Glutamatergic neuron (in vitro differentiated cells): ENCODE results near the gene SLC26A5. TPM values are rescaled to one million over a fixed set of nuclear protein-coding genes. Genes with fewer than 3 reads are reported as not detected.
"Not testable (repeated sequence)": the region's sequence is repeated elsewhere in the genome, so short reads cannot be mapped to it uniquely, and the experiment has no call there.

Source experiments
- DNase-seq: peaks from one replicate; pipeline ENCODE4 v3.0.0; 2022
- H3K27ac Mint-ChIP-seq: one replicate; pipeline ENCODE4 v1.8.0; 2020; ENCODE audit warnings: mild to moderate bottlenecking, mixed read lengths, inconsistent platforms; ENCODE audit not compliant: unreplicated experiment
- H3K27me3 Mint-ChIP-seq: one replicate; pipeline ENCODE4 v1.8.0; 2020; ENCODE audit warnings: mild to moderate bottlenecking, moderate library complexity, mixed read lengths, inconsistent platforms; ENCODE audit not compliant: unreplicated experiment
- H3K36me3 Mint-ChIP-seq: one replicate; pipeline ENCODE4 v1.8.0; 2020; ENCODE audit warnings: mild to moderate bottlenecking, mixed read lengths, inconsistent platforms; ENCODE audit not compliant: unreplicated experiment
- H3K4me1 Mint-ChIP-seq: one replicate; pipeline ENCODE4 v1.8.0; 2020; ENCODE audit warnings: mild to moderate bottlenecking, low read depth, mixed read lengths, inconsistent platforms; ENCODE audit not compliant: unreplicated experiment
- H3K4me3 Mint-ChIP-seq: one replicate; pipeline ENCODE4 v1.8.0; 2020; ENCODE audit warnings: mild to moderate bottlenecking, mixed read lengths, inconsistent platforms; ENCODE audit not compliant: unreplicated experiment
- H3K9me3 Mint-ChIP-seq: one replicate; pipeline ENCODE4 v1.8.0; 2020; ENCODE audit warnings: mild to moderate bottlenecking, moderate library complexity, mixed read lengths, inconsistent platforms; ENCODE audit not compliant: unreplicated experiment
- total RNA-seq: library from RNA; stranded (reverse); fragmentation: NEBNext Ultra II Directional; extraction: Animal tissue kit (Norgen Biotek cat#: 25700); gene quantifications from one replicate; pipeline ENCODE4 v1.2.1, GENCODE V29; 2021; ENCODE audit not compliant: unreplicated experiment
- TF ChIP-seq, protein P1 (sequence below): fragments of 200-600 bp; sonication (generic); IDR thresholded peaks from one replicate; pipeline ENCODE4 v1.5.0; 2021; ENCODE audit not compliant: partially characterized antibody, unreplicated experiment

SLC26A5 gene
- total RNA-seq, 1 donor from 2014 or later, result not detected

DNA sequence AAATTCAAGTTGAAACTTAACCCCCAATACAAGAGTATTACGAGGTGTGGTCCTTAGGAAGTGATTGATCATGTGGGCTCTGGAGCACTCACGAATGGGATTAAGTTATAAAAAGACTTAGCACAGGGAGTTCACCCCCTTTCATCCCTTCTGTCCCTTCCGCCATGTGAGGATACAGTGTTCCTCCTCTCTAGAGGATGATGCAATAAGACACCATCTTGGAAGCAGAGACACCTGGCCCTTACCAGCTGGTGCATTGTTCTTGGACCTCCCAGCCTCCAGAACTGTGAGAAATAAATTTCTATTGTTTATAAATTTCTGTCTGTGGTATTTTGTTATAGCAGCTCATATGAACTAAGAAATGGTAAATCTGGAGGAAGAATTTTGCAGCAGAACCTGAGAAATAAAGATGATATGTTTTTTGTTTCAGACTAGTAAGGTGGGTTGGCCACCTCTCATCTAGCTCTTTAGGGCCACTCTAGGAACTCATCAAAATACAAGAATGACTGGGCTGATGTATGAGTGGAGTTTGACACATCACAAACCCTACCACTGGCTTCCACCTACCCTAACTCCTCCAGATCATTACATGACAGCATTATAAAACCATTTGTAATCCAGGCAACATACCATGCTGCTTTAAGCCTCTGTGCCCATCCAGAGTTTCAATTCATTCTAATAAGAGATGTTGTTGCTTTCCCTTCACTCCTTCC, 22.4 kb downstream of the SLC26A5 start:
- no peak overlapping the region for H3K4me3 Mint-ChIP-seq
- H3K36me3 Mint-ChIP-seq, result no peaks in the 10 kb centered on the region
- H3K9me3 Mint-ChIP-seq, result no peaks in the 10 kb centered on the region
- TF ChIP-seq, protein P1, sequence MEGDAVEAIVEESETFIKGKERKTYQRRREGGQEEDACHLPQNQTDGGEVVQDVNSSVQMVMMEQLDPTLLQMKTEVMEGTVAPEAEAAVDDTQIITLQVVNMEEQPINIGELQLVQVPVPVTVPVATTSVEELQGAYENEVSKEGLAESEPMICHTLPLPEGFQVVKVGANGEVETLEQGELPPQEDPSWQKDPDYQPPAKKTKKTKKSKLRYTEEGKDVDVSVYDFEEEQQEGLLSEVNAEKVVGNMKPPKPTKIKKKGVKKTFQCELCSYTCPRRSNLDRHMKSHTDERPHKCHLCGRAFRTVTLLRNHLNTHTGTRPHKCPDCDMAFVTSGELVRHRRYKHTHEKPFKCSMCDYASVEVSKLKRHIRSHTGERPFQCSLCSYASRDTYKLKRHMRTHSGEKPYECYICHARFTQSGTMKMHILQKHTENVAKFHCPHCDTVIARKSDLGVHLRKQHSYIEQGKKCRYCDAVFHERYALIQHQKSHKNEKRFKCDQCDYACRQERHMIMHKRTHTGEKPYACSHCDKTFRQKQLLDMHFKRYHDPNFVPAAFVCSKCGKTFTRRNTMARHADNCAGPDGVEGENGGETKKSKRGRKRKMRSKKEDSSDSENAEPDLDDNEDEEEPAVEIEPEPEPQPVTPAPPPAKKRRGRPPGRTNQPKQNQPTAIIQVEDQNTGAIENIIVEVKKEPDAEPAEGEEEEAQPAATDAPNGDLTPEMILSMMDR, result no peak
- peaks cover 4% of the 10 kb centered on the region for H3K4me1 Mint-ChIP-seq
- no peak overlapping the region for H3K27ac Mint-ChIP-seq
- H3K27me3 Mint-ChIP-seq, result no peaks in the 10 kb centered on the region
- DNase-seq, result no peak

DNA sequence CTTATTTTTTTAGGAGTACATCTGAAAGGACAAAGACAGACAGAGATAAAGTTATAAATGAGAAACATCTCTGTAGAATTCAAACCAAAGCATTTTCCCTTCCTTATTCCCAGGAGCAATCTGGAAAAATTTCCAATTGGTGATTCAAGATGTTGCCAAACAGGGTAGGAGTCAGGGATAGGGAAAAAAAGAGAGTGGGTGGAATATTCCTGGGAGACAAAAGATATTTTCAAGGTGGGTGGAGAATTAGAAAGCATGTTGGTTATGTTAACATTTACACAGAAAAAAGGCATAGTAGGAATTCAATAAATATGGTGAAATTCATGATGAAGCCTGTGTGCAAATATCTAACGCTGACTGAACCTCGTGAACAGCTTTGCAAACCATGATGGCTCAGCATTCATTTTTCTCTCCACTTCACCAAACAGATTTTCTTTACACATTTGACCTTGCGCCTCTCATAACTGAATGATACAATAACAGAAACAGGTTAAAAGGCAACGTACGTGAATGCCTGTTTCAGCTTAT, 25.1 kb downstream of the SLC26A5 start:
- Mint-ChIP-seq H3K4me1 (peaks cover 4% of the 10 kb centered on the region), H3K4me3 (no peak overlapping the region), H3K27ac (no peak overlapping the region), H3K36me3 (no peaks in the 10 kb centered on the region), H3K9me3 (no peaks in the 10 kb centered on the region), H3K27me3 (peaks cover 1% of the 10 kb centered on the region)
- TF ChIP-seq, protein P1, result no peak
- no peak for DNase-seq

DNA sequence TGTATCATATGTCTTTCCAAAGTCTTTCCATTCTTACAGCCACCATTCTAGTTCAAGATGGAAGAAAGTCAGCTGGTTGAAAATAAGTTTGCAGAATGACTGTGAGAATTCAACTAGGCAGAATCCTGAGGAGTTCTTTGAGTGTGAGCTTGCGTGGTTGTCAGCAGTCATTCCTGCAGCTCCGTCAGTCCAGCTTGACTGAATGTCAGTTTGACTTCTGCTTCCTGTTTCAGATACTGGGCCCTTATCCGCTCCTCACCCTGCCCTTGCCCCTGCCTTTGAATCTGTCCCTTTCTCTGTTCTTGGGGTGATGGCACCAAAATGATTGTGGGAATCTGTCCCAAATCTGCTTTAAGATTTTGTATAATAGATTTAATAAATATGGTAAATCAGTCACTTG, 27.8 kb downstream of the SLC26A5 start:
- TF ChIP-seq, protein P1, result no peak
- H3K4me1 Mint-ChIP-seq, result peaks cover 4% of the 10 kb centered on the region
- no peaks in the 10 kb centered on the region for H3K9me3 Mint-ChIP-seq
- H3K36me3 Mint-ChIP-seq, result no peaks in the 10 kb centered on the region
- peaks cover 1% of the 10 kb centered on the region for H3K27me3 Mint-ChIP-seq
- DNase-seq, result no peak
- no peak overlapping the region for H3K4me3 Mint-ChIP-seq
- no peak overlapping the region for H3K27ac Mint-ChIP-seq

DNA sequence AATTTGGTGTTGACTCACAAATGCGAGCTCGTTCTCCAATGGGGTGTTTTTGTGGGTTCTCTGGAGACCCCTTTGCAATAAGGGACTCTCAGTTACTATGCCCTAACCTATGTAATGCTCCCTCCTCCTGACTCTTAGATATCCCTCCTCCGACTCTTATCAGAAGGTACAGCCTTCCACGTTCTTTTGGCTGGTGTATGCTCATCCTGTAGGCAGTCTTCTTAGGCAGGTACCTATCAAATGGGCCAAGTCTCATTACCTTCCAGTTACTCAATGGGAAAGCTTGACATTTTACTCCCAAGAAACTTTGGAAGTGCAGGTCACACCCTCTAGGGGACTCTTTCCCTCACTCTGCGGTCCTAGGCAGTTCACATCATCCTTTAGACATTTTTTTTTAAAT, 32.6 kb downstream of the SLC26A5 start:
- Mint-ChIP-seq H3K4me1 (no peaks in the 10 kb centered on the region), H3K9me3 (no peaks in the 10 kb centered on the region), H3K27ac (no peak overlapping the region), H3K4me3 (no peak overlapping the region), H3K27me3 (peaks cover 1% of the 10 kb centered on the region), H3K36me3 (no peaks in the 10 kb centered on the region)
- no peak for DNase-seq
- TF ChIP-seq, protein P1, result no peak

DNA sequence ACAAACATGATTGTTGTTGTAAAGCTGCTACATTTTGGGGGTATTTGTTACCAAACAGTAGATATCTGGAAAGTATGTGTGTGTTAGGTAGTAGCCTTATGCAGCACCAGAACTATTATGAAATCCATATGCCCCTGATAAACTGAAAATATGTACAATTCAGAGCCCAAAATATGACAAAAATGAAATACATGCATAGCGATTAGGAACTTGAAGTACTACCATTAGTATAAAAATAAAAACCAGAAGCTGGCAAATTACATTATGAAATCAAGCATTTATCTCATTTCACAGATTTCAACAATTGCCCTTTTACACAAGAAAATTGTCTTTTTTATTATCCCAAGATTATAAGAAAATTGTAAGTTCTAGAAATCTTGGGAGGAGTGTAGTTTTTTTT, 33.9 kb downstream of the SLC26A5 start:
- Mint-ChIP-seq H3K27me3 (no peaks in the 10 kb centered on the region), H3K4me1 (no peaks in the 10 kb centered on the region), H3K36me3 (no peaks in the 10 kb centered on the region), H3K9me3 (no peaks in the 10 kb centered on the region), H3K4me3 (no peak overlapping the region), H3K27ac (no peak overlapping the region)
- no peak for DNase-seq
- TF ChIP-seq, protein P1, result no peak

DNA sequence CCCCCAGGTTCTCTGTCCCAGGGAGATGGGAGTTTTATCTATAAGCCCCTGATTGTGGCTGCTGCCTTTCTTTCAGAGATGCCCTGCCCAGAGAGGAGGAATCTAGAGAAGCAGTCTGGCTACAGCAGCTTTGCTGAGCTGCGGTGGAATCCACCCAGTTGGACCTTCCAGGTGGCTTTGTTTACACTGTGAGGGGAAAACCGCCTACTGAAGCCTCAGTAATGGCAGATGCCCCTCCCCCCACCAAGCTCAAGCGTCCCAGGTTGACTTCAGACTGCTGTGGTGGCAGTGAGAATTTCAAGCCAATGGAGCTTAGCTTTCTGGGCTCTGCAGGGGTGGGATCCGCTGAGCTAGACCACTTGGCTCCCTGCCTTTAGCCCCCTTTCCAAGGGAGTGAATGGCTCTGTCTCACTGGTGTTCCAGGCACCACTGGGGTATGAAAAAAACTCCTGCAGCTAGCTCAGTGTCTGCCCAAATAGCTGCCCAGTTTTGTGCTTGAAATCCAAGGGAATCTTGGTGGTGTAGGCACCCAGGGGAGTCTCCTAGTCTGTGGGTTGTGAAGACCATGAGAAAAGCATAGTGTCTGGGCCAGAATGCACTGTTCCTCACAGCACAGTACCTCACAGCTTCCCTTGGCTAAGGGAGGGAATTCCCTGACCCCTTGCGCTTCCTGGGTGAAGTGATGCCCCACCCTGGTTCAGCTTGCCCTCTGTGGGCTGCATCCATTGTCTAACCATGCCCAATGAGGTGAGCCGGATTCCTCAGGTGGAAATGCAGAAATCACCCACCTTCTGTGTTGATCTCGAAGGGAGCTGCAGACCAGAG, 40.0 kb downstream of the SLC26A5 start:
- not testable (repeated sequence) for H3K27me3 Mint-ChIP-seq, H3K36me3 Mint-ChIP-seq

DNA sequence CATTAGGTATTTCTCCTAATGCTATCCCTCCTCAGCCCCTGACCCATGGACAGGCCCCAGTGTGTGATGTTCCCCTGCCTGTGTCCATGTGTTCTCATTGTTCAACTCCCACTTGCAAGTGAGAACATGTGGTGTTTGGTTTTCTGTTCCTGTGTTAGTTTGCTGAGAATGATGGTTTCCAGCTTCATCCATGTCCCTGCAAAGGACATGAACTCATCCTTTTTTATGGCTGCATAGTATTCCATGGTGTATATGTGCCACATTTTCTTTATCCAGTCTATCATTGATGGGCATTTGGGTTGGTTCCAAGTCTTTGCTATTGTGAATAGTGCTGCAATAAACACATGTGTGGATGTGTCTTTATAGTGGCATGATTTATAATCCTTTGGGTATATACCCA, 46.3 kb downstream of the SLC26A5 start:
- H3K27ac Mint-ChIP-seq, H3K27me3 Mint-ChIP-seq, H3K9me3 Mint-ChIP-seq, H3K36me3 Mint-ChIP-seq, DNase-seq, H3K4me1 Mint-ChIP-seq, H3K4me3 Mint-ChIP-seq: not testable (repeated sequence)

More for the DNA sequence above, 40.0 kb downstream of the SLC26A5 start:
- not testable (repeated sequence) for H3K9me3 Mint-ChIP-seq, H3K4me3 Mint-ChIP-seq, H3K27ac Mint-ChIP-seq, DNase-seq, H3K4me1 Mint-ChIP-seq
